Activated naive CD4-positive, alpha-beta T cell treated with anti-CD3 and anti-CD28 coated beads, Interleukin-2, amount 50 U/mL, for 16 hours (primary cell): ENCODE results near the gene HIPK3.
"Not testable (repeated sequence)": the region's sequence is repeated elsewhere in the genome, so short reads cannot be mapped to it uniquely, and the experiment has no call there.

Source experiments
- DNase-seq: peaks from one replicate; pipeline ENCODE4 v3.0.0-alpha.2; 2020

The HIPK3 gene

DNA sequence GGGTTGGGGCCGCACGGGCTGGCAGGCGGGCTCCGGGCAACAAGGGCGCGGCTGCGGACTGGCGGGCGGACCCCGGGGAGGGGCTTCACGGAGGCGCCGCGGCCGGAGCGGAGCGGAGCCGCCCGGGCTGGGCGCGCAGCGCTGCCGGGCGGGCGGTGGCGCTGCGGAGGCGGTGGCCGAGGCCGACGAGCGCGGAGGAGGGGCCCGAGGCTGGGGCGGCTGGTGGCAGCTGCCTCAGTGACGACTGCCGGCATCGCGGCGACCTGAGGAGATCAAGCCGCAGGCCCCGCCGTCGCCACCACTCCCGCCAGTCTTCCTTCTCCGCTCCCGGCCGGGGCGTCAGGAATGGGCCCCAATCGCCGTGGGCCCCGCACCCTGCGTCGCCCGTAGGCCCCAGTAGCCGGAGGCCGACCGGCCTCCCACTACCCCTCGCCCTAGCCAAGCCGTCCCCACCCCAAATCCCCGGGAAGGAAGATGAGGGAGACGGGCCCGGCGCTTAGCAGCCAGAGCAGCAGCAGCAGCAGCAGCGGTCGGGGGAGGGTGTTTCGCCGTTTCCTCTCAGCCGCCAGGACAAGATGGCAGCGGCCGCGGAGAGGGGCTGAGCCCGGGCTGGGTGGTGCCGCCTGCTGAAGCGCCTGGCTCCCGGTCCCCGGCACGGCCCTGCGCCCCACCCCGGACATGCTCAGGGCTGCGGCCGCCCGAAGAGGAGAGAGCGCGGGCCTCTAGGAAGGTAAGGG is at the start of gene HIPK3:
HIPK3 (plus strand) TSS at position 222 of the 737 bp plus-strand sequence.
- DNase-seq: peak; percentile 74

DNA sequence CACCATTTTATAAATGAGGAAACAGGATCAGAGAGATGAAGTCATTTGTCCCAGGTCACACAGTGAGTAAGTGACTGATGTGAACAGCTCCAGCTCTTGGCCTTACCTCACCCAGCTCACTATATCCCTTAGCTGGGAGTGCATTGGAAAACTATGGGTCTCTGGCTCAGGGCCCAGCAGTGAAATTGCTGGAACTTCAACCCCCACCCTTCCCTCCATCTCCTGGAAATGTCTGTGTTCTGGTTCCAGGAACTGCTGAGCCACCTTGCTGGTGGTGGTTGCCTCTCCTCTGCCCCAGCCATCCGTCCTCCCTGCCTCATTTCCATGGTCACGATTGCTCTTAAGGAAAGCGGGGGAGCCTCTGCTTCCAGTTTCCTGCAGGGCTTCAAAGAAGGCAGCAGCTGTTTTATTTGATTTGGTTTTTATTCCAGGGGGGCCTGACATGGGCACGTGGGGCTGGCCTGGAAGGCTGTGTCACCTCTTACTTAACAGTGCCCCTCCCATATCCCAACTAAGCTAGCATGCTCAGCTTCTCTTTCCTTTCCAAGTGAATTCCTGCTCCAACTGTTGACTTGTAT is 49.7 kb upstream of the HIPK3 start:
- DNase-seq: no peak

DNA sequence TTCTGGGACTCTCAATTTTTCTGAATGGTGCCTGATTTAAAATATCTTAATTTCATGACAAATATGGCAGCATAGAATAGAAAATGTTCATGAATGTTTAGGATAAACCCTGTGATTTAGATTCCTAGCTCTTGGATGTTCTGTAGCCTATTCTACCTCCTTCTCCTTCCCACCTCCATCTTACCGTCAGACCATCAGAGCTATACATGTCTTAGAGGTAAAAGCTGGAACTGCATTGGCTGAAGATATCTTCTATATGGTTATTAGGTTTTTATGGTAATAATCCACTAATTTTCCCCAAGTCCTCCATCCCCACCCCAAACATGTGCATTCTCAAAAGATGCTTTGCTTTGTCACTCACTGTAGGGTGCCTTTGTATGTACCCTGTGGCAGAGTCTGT is 49.0 kb upstream of the HIPK3 start:
- DNase-seq: no peak

DNA sequence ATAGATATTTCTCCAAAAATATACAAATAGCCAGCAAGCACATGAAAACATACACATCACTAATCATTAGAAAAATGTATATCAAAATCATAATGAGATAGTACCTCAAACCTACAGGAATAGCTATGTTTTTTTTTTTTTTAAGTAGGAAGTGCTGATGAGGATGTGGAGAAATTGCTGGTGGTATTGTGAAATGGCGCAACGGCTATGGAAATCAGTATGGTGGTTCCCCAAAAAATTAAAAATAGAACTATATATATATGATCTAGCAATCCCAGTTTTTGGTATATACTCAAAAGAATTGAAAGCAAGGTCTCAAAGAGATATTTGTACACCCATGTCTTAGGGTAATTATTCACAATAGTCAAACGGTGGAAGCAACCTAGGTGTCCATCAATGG is 46.0 kb upstream of the HIPK3 start:
- no peak for DNase-seq

DNA sequence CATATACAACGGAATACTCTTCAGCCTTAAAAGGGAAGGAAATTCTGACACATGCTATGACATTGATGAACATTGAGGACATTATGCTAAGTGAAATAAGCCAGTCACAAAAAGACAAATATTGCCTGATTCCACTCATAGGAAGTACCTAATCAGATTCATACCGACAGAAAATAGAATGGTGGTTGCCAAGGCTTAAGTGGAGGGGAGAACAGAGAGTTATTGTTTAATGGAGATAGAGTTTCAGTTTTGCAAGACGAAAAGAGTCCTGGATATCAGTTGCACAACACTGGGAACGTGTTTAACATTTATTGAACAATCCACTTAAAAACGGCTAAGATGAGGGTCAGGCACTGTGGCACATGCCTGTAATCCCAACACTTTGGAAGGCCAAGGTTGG is 45.6 kb upstream of the HIPK3 start:
- no peak for DNase-seq

DNA sequence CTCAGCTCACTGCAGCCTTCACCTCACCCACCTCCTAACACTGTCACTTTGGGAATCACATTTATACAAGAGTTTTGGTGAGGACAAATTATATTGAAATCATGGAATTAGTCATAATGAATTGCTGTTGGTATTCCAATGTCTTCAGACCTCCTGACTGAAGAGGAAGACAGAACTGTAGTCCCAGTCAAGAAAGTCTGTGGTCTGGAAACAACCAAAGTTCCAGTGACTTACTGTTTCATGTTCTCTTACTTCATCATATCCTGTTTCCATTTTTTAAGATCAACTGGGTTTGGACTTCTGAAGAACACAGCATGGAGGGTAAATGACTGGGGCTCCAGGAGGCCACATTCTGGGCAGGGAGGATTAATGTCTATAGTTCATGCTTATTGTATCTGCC is 43.0 kb upstream of the HIPK3 start:
- DNase-seq: no peak

DNA sequence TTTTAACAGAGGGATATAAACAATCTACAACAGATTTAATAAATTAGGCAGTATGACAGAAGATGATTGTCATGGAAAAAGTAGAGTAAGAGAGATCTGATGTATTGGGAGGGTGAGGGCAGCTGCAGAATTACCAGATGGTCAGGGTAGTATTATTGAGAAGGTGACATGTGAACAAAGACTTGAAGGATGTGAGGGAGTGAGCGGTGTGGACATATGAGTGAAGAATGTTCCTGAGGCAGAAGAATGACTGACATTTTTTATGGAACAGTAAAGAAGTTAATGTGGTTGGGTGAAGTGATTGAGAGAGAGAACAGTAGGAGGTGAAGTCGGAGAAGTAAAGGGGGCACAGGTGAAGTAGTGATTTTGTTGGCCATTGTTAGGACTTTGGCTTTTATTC is 42.4 kb upstream of the HIPK3 start:
- DNase-seq: no peak

DNA sequence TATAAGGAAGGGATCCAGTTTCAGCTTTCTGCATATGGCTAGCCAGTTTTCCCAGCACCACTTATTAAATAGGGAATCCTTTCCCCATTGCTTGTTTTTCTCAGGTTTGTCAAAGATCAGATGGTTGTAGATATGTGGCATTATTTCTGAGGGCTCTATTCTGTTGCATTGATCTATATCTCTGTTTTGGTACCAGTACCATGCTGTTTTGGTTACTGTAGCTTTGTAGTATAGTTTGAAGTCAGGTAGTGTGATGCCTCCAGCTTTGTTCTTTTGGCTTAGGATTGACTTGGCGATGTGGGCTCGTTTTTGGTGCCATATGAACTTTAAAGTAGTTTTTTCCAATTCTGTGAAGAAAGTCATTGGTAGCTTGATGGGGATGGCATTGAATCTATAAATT is 40.5 kb upstream of the HIPK3 start:
- DNase-seq: not testable (repeated sequence)

DNA sequence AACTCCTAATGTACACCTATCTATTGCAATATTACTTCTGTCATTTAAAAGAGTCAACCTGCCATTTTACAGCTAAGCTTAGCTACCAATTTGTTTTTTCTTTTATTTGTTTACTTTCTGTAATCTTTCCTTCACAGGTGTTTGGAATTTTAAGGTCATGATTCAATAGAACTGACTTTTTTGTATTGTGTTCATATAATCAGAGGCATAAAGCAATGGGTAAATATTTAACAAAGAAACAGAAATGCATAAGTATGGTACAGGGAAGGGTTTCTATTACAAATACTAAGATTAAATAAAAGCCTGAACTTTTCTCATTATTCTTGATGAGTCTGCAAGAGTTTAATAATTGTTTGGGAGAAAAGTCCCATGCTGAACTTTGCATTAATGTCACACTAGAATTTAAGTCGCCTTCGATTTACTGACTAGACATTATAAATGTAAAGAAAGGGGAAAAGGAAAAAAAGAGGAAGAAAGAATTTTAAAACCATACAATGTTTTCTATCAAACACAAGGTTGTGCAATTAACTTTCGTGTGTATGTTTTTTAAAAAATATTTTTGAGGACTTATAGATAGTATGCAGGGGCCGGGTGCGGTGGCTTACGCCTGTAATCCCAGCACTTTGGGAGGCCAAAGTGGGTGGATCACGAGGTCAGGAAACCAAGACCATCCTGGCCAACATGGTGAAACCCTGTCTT is 35.0 kb upstream of the HIPK3 start:
- no peak for DNase-seq

DNA sequence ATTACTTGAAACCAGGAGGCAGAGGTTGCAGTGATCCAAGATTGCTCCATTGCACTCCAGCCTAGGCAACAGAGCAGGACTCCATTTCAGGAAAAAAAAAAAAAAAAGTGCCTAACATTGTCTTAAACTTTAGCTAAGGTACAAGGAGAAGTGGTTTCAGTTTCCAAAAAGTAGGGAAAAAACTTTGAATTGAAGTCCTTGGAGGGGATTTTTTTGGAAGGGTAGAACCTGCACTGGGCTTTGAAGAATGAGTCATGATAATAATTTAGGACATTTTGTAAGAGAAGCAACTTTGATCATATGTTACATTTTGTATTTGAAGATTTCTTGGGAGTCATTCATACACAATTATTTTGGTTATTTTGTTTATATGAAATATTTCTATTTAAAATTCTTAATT is 31.8 kb upstream of the HIPK3 start:
- DNase-seq: no peak

DNA sequence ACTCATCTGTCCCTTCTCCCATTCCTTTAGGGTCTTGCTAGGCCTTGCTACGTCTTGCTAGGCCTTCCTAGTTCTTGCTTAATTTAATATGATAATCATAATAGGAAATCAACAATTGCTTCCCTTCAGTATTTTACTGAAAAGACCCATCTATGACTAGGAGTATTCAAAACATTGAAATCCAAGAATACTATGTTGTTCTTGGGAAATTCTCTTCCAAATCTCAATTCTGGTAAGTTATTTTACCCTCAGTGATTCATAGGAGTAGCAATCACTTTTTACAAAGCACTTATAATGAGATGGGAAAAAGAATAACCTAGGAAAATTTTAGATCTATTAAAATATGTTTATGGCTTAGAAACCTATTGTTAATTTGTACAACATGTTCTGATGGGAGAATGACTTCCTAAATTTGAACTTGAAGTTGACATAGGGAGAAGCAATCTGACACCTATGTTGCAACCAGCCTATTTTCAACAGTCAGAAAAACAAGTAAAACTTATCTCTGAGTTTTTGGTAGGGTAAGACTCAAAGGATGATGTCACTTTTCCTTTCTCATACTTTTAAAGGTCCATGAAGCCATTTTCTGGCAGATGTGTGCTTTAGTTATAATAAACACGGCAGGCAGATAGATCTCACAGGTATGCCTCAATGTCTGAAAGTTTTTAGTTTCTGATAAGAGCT is 29.5 kb upstream of the HIPK3 start:
- no peak for DNase-seq

DNA sequence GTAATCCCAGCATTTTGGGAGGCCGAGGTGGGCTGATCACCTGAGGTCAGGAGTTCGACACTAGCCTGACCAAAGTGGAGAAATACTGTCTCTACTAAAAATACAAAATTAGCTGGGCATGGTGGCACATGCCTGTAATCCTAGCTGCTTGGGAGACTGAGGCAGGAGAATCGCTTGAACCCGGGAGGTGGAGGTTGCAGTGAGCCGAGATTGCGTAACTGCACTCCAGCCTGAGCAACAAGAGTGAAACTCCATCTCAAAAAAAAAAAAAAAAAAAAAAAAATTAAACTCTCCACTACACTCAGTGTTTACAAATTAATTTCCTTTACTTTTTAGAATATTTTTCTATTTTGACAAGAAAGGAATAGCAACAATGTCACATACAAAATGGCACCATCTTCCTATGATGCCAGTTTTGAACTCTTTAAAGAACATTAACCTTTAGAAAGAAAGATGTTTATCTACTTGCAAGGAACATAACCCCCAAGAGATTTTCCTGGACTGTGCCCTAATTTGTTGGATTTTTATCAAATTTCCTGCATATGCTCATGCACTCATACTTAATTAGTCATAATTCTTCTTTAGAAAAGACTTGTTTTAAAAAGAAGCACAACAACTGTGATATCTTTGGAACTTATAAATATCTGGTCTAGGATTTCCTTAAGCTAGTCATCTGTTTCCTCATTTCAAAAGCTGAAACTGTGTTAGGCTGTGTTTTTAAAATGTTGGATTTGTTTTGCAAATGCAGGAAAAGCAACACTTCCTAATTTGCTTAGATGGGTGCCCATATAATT is 22.6 kb upstream of the HIPK3 start:
- no peak for DNase-seq

DNA sequence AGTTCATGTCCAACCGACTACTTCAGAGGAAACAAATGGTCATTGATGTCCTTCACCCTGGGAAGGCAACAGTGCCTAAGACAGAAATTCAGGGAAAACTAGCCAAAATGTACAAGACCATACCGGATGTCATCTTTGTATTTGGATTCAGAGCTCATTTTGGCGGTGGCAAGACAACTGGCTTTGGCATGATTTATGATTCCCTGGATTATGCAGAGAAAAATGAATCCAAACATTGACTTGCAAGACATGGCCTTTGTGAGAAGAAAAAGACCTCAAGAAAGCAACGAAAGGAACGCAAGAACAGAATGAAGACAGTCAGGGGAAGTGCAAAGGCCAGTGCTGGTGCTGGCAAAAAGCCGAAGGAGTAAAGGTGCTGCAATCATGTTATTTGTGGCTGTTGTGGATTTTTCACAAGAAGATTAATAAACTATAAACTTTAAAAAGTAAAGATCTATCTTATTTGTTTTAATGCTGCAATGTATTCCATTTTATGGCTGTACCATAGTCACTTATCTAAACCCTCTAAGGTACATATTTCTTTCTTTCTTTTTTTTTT is 20.1 kb upstream of the HIPK3 start:
- no peak for DNase-seq

DNA sequence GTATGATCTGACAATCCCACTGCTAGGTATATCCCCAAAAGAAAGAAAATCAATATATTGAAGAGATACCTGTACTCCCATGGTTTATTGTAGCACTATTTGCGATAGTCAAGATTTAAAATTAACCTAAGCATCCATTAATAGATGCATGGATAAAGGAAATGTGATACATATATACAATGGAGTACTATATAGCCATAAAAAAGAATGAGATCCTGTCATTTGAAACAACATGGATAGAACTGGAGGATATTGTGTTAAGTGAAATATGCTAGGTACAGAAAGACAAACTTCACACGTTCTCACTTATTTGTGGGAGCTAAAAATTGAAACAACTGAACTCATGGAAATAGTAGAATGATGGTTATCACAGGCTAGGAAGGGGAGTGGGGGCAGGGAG is 14.6 kb upstream of the HIPK3 start:
- DNase-seq: no peak

DNA sequence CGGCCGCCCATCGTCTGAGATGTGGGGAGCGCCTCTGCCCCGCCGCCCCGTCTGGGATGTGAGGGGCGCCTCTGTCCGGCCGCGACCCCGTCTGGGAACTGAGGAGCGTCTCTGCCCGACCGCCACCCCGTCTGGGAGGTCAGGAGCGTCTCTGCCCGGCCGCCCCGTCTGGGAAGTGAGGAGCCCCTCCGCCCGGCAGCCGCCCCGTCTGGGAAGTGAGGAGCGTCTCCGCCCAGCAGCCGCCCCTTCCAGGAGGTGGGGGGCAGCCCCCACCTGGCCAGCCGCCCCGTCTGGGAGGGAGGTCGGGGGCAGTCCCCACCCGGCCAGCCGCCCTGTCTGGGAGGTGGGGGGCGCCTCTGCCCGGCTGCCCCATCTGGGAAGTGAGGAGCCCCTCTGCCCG is 13.5 kb upstream of the HIPK3 start:
- not testable (repeated sequence) for DNase-seq

DNA sequence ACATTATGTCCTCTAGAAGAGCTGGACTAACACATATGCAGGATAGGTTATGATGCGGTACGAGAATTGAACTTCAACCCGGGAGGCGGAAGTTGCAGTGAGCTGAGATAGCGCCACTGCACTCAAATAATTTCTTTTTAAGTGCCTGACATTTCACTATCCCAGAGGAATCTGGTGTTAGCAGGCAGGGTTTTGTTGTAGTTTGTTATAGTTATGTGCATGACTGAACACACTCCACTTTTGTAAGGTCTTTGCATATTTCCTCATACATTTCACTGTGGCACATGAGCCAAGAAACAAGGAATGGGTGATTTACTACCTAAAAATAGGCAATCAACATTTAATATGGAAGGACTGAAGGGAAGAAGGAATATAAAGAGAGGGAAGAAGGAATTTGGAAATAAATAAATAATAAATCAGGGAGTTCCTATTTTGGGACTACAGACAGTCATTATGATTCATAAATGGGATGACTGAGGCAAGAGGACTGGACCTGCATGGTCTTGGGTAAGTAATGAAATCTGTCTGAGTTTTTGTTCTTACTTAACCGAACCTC is 8.7 kb upstream of the HIPK3 start:
- no peak for DNase-seq

DNA sequence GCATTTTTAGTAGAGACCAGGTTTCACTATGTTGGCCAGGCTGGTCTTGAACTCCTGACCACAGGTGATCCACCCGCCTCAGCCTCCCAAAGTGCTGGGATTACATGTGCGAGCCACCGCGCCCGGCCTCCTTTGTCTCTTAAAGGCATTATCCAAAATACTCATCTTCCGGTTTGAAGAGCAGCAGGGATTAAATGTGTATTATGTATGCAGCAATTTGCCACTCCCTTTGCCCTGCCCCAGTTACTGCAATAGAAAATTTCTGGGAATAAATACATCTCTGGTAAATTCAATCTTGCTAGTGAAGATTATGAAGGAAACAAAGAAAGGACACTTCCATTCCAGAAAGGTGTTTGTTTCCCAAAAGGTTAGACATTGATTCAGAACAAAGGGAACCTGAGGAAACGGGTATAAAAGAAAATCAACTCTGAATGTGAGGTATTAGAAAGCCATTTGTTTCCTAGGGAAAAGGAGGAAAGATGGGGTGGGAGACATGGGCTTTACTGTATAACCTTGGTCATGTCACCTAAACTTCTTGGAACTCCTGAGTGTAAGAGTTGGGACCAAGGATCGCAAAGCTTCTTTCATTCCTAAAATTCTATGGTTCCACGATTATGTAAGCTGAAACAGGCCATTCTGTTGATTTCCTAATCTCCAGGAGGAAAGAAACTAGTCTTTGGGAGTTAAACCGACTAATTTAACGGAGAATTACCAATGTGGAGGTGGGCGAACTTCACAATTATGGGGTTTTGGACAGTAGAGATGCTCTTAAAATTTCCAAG is 959 bp upstream of the HIPK3 start:
- DNase-seq: no peak

DNA sequence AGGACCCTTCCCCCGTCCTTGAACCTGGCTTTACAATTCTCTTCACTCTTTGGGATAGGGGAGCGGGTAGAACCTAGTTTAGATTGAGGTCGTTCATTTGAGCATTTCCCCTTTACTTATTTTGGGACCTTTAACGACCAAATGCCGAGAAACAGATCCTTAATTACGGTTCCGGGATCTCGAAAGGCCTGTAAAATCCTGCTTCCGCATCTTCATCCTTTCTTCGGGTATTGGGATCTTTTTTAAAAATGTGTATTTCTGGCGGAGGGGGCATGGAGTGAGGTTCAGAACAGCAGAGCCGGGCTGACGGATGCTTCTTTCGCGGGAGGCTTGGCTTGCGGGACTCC is 395 bp upstream of the HIPK3 start:
- no peak for DNase-seq

DNA sequence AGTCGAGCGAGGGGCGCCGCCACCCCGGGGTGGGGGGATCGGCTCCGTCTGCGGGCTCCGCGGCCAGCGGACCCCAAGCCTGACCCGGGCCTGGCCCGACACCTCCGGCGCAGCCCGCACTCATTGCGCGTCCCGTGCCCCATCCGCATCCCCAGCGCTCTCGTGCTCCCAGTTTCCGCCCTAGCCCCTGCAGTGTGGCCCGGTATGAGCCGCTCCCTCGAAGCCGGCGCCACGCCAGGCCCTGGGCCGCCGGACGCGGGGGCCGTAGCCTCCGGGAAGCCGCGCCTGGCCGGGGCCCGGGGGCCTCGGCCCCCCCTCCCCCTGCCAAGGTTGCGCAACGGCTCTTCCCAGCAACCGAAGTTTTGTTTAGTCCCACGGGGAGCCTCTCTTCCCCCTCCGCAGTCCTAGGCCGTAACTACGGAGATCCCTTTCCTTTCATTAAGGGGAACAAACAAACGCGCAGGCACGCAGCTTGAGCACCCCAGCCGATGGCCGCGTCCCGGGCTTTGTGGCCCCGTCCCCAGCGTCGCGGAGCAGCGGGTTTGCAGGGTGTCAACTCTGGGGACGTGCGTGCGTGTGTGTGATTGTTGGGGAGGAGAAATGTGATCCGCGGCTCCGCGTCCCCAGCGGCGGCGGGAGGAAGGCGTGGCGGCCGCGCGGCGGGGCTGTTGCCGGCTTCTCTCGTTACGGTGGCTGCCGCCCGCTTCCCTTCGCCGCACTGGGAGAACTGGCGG is 883 bp downstream of the HIPK3 start:
- DNase-seq: peak; percentile 80

DNA sequence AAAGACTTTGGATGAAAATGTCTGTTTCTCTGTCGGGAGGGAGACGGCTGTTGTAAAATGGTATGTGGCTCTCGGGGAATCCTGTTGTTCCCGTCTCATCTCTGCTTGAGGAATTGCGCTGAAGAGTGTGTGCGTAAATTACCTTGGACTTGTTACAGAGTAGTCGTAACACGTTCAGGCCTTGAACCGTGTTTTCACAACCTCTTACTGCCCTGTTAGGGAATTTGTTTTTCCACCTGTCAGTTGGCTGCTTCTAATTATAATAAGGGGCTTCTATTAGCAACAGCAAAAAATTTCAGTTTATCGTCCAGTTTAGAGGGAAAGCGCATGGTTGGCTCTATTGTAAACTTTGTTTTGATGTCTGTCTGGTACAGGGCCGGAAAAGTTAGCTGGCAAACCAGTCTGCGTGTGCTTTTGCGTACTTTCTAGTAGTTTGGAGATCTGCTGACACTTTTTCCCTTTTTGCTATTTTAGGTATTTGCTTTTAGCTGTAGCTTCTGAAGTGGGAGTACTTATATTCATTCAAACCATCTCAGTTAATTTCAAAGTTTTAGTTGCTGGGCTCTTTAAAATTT is 1.5 kb downstream of the HIPK3 start:
- DNase-seq: no peak
